Amniotic epithelial cell (primary cell): ENCODE measurements around the gene GLTP.
A peak's percentile ranks its signal among the peaks of the same experiment; 100 is the strongest.
"Not testable (repeated sequence)": the region's sequence is repeated elsewhere in the genome, so short reads cannot be mapped to it uniquely, and the experiment has no call there.

ENCODE experiments used
- DNase-seq: peaks from one replicate; pipeline ENCODE4 v3.0.0-alpha.2; 2010; ENCODE audit warnings: low read depth

Gene GLTP

DNA sequence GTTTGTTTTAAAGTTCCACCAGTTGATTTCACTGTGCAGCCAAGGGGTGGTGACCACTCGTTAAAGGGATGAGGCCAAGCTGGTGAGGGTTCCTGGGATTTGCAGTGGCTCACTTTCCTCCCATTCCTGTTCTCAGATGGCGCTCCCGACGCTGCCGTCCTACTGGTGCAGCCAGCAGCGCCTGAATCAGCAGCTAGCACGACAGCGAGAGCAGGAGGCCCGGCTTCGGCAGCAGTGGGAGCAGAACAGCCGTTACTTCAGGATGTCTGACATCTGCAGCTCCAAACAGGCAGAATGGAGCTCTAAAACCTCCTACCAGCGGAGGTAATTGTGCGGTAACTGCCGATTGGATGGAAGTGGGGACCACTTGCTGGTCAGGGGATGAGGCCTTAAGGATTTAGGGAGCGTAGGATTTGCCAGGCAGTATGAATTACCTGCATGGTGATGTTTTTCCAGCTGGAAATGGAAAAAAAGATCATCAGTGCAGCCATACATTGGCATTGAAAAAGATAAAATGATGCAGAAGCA is 22.6 kb upstream of the GLTP start:
- DNase-seq: no peak

DNA sequence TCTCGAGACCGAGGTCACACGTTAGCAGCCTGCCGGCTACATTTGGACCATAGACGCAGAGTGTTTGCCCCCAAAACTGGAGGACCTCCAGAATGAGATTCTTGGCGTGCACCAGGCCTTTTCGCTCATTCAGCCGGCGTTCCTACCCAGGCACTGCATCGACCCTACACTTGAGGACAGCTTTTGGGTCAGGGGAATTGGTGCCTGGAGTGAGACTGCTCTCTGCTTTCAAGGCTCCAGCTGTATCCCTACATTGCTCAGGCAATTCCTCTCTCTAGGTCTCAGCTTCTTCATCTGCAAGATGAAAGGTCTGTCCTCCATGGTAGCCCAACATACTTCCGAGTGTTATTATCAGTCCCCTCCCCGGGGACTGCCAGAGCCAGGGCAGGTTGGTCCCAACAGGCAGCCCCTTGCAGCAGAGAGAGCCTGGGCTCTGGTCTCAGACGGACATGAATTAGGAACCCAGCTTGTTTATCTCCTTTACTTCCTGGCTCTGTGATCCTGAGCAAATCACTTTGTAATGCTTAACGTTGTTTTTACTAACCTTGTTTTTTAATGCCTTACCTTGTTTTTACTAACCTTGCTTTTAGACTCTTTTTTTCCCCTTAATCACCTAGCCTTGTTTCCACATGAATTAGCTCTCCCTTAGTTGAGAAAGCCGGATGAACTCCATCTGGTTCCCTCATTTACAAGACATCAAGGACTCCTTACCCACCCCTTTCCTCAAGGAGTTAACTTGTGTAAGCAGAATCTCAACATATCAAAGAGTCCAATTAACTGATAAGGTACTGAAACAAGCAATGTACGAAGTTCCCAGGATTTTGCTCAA is 20.6 kb upstream of the GLTP start:
- DNase-seq: no peak

DNA sequence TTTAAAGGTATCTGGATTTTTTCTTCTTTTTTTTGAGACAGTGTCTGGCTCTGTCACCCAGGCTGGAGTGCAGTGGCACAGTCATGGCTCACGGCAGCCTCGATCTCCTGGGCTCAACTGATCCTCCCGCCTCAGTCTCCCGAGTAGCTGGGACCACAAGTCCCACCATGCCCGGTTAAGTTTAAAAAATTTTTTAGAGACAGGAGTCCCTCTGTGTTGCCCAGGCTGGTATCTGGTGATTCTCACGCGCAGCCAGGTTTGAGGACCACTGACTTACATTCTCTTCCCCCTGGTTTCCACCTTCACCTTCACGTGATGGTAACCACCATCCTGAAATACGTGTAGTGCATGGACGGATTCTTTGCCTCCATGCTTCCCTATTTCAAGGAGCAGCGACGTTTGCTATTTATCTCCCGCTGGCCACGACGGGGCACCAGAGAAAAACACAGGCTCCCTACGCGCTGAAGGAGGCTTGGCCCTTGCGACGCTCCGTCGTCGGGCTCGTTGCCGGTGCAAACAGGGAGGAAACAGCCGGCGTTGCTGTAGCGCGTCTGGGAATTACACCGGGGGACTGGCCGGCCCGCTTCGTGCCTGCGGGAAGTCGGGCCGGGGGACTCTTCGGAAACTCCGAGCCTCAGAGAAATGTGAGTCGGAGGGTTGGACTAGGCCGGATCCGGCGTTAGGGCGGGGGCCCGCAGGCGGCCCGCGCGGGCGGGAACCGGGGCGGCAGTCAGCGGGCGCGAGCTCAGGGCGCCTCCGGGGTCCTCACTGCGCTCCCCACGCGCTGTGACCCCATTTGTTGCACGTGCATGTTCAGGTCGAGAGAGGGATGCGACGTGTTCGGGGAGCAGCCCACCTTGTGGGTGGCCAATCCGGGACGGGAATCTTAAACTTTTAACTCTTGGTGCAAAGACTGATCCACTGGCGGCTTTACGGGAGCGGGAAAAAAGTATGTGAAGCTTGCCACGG is 19.7 kb upstream of the GLTP start, which contains the start of gene TCHP:
Gene TCHP (plus strand): TSS at position 492 of the 969 bp plus-strand sequence. CDS start 2,753 bp downstream, outside the sequence.
- DNase-seq: peak; percentile 84

DNA sequence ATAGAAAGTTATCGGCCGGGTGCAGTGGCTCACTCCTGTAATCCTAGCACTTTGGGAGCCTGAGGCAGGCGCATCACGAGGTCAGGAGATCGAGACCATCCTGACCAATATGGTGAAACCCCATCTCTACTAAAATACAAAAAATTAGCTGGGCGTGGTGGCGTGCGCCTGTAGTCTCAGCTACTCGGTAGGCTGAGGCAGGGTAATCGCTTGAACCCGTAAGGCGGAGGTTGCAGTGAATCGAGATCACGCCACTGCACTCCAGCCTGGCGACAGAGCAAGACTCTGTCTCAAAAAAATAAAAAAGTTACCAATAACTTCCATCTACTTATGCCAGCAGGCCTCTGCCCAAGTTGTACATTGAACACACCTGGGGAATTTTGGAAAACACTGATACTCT is 19.0 kb upstream of the GLTP start:
- not testable (repeated sequence) for DNase-seq

DNA sequence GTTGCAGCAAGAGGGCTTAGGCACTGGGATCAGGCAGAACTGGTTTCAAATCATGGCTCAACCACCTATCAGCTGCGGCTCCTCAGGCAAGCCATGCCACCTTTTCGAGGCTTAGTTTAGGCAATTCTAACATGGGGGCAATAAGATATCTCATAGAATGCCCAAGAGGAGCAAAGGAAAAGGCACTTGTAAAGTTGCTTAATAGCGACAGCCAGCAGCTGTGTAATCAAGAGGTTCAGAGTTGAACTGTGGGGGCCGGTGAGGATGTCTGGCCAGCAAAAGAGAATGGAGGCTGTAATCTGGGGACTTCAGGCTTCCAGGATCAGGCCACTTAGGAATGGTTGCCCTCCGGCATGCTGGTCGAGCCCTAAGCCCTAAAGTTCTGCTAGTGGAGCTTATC is 16.7 kb upstream of the GLTP start:
- no peak for DNase-seq

DNA sequence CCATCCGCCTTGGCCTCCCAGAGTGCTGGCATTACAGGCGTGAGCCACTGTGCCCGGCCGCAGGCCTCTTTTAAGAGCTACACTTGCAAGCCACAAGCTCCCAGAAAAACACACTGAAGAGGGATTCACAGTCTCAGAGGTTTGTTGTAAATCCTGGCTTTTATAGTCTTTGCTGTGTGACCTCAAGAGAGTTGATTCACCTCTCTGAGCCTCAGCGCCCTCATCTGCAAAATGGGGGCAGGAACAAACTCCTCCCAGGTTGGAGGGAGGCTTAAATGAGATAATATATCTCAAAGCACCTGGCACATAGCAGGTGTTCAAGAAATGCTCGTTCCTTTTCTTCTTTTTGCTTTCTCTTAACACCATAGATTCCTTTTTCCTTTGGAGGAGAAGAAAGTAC is 15.8 kb upstream of the GLTP start:
- DNase-seq: no peak

DNA sequence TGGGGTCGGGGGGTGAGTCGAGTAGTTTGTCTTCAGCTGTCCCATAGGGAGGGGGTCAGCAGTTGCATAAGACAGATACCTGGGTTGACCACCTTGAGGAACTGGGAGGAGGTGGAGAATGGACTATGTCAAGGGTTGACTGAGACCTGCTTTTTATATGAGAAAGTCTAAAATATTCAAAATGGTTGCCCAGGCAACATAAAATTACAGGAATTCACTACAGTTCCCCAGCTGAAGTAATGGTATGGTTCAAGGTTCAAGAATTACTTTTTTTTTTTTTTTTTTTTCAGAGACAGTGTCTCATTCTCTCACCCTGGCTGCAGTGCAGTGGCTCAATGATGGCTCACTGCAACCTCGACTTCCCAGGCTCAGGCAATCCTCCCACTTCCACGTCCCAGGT is 14.6 kb upstream of the GLTP start:
- DNase-seq: no peak

DNA sequence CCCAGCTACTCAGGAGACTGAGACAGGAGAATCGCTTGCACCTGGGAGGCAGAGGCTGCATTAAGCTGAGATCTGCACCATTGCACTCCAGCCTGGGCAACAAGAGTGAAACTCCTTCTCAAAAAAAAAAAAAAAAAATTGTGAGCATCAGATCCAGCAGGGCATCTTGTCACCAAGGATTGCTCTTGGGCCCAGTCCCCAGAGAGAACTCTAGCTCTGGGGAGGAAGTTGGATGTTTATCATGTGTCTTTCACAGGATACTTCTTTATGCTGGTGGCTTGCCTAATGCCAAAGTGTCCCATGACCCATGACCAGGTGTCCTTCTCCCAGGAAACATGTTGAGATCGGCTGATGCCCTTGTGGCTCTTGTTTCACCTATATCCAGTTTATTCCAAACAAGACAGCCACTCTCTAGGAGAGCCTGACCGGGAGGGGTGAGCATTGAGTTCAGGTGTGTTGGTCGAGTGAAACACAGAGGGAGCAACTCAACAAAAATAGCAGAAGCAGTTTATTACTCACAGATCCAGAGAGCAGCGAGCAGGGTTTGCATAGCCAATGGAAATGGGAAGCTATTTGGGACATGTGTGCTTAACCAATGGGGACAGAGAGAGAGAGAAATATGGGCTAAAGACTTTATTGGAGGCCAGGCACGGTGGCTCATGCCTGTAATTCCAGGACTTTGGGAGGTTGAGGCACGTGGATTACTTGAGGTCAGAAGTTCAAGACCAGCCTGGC is 13.1 kb upstream of the GLTP start:
- no peak for DNase-seq

DNA sequence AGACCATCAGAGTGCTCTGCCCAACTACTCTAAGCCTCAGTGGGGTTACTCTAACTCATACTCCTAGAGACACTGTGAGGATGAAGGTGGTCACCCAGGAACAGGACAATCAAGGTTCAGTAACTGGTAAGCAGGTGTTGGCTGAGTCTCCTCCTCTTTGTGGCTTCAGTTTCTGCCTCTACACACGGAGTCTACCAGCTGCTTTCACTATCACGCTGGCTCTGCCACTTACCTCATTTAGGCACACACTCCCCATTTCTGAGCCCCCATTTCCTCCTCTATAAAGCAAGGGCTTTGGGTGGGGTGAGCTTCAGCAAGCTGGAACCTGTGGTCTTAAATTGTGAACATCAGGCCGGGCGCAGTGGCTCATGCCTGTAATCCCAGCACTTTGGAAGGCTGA is 12.4 kb upstream of the GLTP start:
- no peak for DNase-seq

DNA sequence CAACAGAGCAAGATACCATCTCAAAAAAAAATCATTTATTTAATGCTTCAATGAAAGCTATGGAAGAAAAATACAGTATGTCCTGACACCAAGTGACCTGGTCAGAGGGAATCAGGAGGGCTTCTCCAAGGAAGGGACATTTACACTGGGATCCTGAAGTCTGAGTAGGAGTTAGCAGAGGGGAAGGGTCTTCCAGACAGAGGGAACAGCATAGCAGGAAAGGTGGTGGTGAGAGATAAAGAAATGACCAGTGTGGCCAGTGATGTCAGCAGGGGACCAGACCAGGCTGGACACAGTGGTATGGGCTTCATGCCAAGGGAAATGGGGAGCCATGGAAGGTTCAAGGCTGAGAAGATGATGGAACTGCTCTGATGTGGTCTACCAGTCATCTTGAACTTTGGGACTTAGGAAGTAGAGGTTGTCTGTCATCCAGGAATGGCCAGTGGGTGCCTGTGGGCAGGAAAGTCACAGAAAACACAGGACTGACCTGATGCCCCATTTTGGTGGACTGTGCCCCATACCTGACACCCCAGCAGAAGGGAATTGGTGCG is 11.9 kb upstream of the GLTP start:
- DNase-seq: no peak

DNA sequence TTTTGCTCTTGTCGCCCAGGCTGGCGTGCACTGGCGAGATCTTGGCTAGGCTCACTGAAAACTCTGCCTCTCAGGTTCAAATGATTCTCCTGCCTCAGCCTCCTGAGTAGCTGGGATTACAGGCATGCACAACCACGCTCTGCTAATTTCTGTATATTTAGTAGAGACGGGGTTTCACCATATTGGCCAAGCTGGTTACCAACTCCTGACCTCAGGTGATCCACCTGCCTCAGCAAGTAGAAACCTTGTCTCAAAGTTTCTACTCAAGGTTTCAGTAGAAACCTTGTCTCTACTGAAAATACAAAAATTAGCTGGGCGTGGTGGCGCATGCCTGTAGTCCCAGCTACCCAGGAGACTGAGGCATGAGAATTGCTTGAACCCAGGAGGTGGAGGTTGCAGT is 11.4 kb upstream of the GLTP start:
- not testable (repeated sequence) for DNase-seq

DNA sequence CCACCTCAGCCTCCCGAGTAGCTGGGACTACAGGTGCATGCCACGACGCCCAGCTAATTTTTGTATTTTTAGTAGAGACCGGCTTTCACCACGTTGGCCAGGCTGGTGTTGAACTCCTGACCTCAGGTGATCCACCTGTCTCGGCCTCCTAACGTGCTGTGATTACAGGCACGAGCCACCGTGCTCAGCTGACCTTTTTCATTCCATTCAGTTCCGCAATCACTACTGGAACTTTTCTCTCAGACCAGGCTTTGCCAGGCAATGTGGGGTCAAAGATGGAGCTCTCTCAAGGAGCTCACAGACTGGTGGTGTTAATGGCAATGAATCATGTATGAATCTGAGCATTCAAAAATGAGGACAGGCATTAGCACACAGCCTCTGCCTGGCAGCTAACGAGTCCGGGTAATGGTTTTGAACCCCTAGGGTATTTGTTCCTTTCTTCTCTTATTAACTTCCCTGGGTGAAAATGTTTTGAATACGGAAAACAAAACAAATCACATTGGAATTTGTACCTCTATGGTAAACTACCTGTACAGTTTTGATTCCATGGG is 10.4 kb upstream of the GLTP start:
- no peak for DNase-seq

DNA sequence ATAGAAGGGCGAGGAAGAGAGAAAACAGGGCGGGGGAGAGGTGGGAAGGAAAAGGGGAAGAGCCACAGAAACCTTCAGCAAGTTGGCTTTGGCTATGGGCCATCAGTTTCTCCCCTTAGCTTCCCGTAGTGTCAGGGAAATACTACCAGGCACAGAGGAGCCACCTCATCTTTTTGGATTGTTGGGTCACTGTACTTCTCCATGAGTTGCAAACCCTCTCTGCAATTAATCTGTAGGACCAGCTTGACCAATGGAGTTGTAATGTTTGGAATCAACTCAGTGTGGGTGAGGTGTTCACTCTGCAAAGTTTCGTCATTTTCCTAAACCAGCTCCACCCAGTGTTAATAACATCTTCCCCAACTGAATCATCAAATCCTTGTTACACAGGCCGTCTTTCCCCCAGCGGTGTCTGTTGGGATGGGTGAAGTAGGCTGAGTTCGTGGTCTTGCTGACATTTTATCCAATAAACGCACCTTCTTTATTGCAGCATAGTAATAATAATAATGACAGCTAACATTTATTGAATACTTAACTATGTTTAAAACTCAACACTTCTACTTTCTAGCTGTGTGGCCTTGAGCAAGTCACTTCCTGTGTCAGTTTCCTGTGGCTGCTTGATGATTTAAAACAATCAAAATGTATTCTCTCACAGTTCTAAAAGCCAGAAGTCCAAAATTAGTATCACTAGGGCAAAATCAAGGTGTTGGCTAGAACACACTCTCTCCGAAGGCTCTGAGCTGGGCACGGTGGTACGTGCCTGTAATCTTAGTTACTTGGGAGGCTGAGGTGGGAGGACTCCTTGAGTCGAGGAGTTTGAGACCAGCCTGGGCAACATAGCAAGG is 8.1 kb upstream of the GLTP start:
- peak; percentile 95 for DNase-seq

DNA sequence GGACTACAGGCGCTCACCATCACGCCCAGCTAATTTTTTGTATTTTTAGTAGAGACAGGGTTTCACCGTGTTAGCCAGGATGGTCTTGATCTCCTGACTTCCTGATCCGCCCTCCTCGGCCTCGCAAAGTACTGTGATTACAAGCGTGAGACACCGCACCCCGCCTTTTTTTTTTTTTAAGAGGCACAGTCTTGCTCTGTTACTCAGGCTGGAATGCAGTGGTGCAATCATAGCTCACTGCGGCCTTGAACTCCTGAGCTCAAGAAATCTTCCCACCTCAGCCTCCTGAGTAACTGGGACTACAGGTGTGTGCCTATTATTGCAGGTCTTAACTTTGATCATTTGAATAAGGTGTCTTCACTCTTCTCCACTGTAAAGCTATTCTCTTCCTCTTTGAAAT is 5.3 kb upstream of the GLTP start:
- DNase-seq: peak; percentile 74

DNA sequence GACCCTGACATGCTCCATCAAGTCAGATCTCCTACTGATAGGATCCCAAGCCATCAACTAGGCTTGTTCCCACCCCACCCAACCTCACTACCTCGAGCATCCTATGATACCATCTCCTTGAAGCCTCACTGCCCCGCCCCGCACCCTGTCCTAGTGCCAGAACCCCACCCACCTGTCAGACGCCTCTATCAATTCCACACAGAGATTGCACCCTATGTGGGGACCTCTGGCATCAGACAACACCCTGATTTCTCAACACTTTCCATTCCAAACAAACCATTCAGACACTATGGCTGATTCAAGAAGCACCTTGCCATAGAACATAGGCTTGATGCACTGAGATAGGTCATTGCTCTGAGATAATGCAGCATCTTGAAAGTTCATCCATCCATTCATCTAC is 3.1 kb upstream of the GLTP start:
- DNase-seq: no peak

DNA sequence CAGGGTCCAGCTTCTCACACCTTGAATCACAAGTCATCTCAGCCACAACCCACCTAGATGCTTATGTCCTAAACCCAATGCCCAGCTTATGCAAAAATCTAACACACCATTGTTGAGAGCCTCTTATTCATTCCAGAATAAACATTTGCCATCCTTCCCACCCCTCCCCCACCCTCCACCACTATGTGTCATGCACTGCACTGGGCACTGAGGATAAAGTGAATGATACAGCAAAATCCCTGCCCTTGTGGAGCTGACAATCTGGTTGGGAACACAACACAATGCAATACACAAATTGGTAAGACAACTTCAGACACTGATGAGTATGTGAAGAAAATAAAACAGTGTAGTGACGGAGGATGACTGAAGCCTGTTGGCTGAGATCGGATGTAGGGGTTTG is 1.4 kb upstream of the GLTP start:
- peak; percentile 14 for DNase-seq

DNA sequence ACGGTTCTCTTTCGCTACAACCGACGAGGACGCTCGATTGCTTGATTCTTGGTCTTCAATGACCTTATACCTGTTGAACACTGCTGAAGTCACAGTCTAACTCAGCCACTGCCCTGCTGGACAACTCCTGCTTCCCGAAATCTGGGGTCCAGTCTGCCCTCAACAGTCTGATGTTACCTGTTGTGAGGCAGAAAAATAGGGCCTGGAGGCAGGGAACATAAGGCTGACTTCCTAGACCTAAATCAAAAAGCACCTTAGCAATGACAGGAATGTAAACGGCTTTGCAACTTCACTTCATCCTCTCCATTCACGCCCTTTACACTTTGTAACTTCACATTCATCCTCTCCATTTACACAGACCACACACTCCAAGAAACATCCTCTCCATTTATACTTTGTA is 597 bp upstream of the GLTP start:
- DNase-seq: no peak

DNA sequence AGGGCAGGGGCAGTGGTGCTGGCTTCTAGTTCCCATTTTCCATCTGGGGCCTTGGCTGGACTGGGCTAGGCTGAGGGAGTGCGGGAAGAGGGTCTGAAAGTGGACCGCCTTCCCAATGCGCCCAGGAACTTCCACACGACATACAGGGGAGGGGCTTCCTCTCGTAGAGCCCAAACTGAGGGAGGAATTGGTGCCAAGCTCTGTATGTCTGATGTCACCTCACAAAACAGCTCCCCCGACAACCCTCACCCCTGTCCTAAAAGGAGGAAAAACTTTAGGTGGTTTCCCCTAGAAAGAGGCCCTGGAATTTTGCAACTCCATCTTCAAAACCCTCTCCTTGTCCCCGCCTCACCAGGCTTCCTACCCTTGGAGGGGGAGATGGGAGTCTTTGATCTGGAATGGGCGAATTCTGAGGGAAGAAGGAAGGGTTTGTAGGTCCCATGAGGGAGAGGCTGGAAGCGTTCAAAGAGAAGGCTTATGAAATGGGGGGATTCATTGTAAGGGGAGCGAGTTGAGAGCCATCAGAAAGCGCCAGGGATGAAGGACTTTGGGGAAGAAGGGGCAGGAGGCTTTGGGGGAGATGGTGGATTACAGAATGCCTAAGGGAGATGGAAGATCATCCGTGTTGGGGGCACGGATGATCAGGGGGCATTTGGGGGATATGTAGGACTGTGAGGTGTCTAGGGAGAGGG is 844 bp downstream of the GLTP start:
- no peak for DNase-seq

DNA sequence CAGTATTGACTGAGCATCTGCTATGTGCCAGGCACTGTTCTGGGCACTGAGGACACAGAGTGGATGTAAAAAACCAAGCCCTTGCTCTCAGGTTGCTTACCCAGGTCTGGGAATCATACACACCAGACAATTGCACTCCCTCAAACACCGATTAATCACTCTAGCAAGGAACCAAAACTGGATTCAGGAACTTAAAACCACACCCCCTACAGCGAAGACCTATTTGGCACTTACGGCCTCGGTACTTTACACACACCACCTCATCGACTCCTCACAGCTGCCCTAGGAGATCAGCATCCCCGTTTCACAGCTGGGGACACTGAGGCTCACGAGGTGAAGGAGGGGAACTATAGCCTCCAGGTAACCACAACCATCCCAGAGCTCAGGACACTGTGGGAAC is 1.6 kb downstream of the GLTP start:
- no peak for DNase-seq

DNA sequence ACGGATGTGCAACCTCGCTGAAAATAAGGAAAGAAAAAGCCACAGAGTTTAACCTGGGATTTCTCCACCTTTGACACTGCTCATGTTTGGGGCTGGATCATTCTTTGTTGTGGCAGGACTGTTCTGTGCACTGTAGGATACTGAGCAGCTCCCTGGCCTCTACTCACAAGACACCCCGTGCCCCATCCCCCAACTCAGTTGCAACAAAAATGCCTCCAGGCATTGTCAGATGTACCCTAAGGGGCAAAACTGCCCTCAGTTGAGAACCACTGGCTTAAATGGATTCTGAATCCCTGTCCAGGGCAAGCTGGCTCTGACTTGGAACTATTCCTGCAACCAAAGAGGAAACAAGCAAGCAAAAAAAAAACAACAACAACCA is 2.1 kb downstream of the GLTP start:
- DNase-seq: no peak
